ENCODE measurements around the gene CCDC71L.

Gene CCDC71L

GRCh38 chr7:106658316-106659165 is 2.4 kb downstream of the CCDC71L start:
- DNase-seq: no peak

GRCh38 chr7:106657085-106657991 is 3.6 kb downstream of the CCDC71L start:
- DNase-seq: no peak

- no peak for DNase-seq
Observed at GRCh38 chr7:106655703-106656498, 5.1 kb downstream of the CCDC71L start.

- DNase-seq: no peak
Observed at GRCh38 chr7:106653488-106653887, 7.5 kb downstream of the CCDC71L start.

GRCh38 chr7:106652909-106653308 is 8.0 kb downstream of the CCDC71L start:
- DNase-seq: no peak

GRCh38 chr7:106652092-106652491 is 8.9 kb downstream of the CCDC71L start:
- no peak for DNase-seq

- no peak for DNase-seq
Observed at GRCh38 chr7:106646256-106646655, 14.7 kb downstream of the CCDC71L start.

GRCh38 chr7:106644999-106645398 is 16.0 kb downstream of the CCDC71L start:
- DNase-seq: no peak

- DNase-seq: no peak
Observed at GRCh38 chr7:106643216-106644000, 17.6 kb downstream of the CCDC71L start.

- no peak for DNase-seq
Observed at GRCh38 chr7:106641416-106641815, 19.5 kb downstream of the CCDC71L start.

- no peak for DNase-seq
Observed at GRCh38 chr7:106640368-106641141, 20.4 kb downstream of the CCDC71L start.

- DNase-seq: no peak
Observed at GRCh38 chr7:106639476-106640334, 21.3 kb downstream of the CCDC71L start.

- no peak for DNase-seq
Observed at GRCh38 chr7:106635411-106635810, 25.5 kb downstream of the CCDC71L start.

- no peak for DNase-seq
Observed at GRCh38 chr7:106634958-106635357, 26.0 kb downstream of the CCDC71L start.

GRCh38 chr7:106630648-106631047 is 30.3 kb downstream of the CCDC71L start:
- no peak for DNase-seq

GRCh38 chr7:106629516-106629915 is 31.4 kb downstream of the CCDC71L start:
- no peak for DNase-seq

- no peak for DNase-seq
Observed at GRCh38 chr7:106626376-106627164, 34.4 kb downstream of the CCDC71L start.

GRCh38 chr7:106625678-106626301 is 35.2 kb downstream of the CCDC71L start:
- DNase-seq: no peak

- DNase-seq: no peak
Observed at GRCh38 chr7:106623853-106624252, 37.1 kb downstream of the CCDC71L start.

Measured in NCI-H2081 (cell line).